Measurements from ENCODE around the gene TMEM181. TPM values are rescaled to one million over a fixed set of nuclear protein-coding genes. Genes with fewer than 3 reads are reported as not detected.

Gene TMEM181
- total and polyA plus RNA-seq, 2 experiments from 2014 or later = 11.9 to 25.2 TPM

GRCh38 chr6:158567152-158567551 is 7.3 kb downstream of the TMEM181 start:
- peaks cover 40% of the 10 kb centered on the region for H4K20me1 ChIP-seq (replicated peaks; ENCODE audit: insufficient read depth)

More at GRCh38 chr6:158567152-158567551, 7.3 kb downstream of the TMEM181 start:
- Histone ChIP-seq H3K79me2 (replicated peaks; ENCODE audit: insufficient read depth) (peaks cover 99% of the 10 kb centered on the region), H3K9me2 (ENCODE audit: insufficient read depth) (no peaks in the 10 kb centered on the region), H3K36me3 (ENCODE audit: insufficient read depth) (no peaks in the 10 kb centered on the region), H3K27me3 (ENCODE audit: insufficient read depth) (no peaks in the 10 kb centered on the region), H3K4me2 (no peak overlapping the region), H3F3A (replicated peaks; ENCODE audit: low read depth) (0 out of 2 replicates have a peak, but pooled peaks cover 3% of the 10 kb centered on the region), H3K4me3 (no peak overlapping the region), H3K4me1 (ENCODE audit: insufficient read depth) (peaks cover 3% of the 10 kb centered on the region; the same call in 1 of the 2 replicates), H2AFZ (no peak overlapping the region), H3K27ac (ENCODE audit: low read depth) (no peak overlapping the region)
- H3K4me1 Mint-ChIP-seq = peaks cover 35% of the 10 kb centered on the region
- H3K9me3 Mint-ChIP-seq = no peaks in the 10 kb centered on the region
- no peak overlapping the region for H3K27ac Mint-ChIP-seq
- H3K4me3 Mint-ChIP-seq = no peak overlapping the region
- no peak for ATAC-seq
- no peak for DNase-seq (ENCODE audit: low spot score)
- peaks cover 12% of the 10 kb centered on the region for H3K36me3 Mint-ChIP-seq (ENCODE audit: low read depth)
- TF ChIP-seq ZNF331 (CRISPR knock-in tag; IDR thresholded peaks at IDR 0.05; ENCODE audit: low read depth) (no peak), CTCF (conservative IDR thresholded peaks at IDR 0.05; ENCODE audit: low read depth in 2 of 2) (no peak), ETS1 (IDR thresholded peaks at IDR 0.05) (no peak), EZH2phosphoT487 (IDR thresholded peaks at IDR 0.05; ENCODE audit: unreplicated experiment) (no peak), JUNB (IDR thresholded peaks at IDR 0.05; ENCODE audit: unreplicated experiment) (no peak), NANOG (IDR thresholded peaks at IDR 0.05; ENCODE audit: borderline replicate concordance) (no peak), STAT1 (IDR thresholded peaks at IDR 0.05; ENCODE audit: unreplicated experiment) (no peak), REST (IDR thresholded peaks at IDR 0.05; ENCODE audit: unreplicated experiment) (no peak), ZNF114 (CRISPR knock-in tag; IDR thresholded peaks at IDR 0.05) (no peak), ZNF462 (CRISPR knock-in tag; IDR thresholded peaks at IDR 0.05) (no peak), POLR2AphosphoS5 (IDR thresholded peaks at IDR 0.05; ENCODE audit: low read depth) (no peak), CREB1 (CRISPR knock-in tag; IDR thresholded peaks at IDR 0.05; ENCODE audit: low read depth) (no peak)
- peaks cover 5% of the 10 kb centered on the region for H3K27me3 Mint-ChIP-seq (ENCODE audit: insufficient read depth, low read depth, poor library complexity)

Measured in GM23338 (cell line).